Cardiac fibroblast (primary cell): ENCODE results near the gene B4GALNT4.
"Not testable (repeated sequence)": the region's sequence is repeated elsewhere in the genome, so short reads cannot be mapped to it uniquely, and the experiment has no call there.

Source experiments
- DNase-seq, 2 donors: peaks; one replicate each; pipeline versions ENCODE4 v3.0.0 to v3.0.0-alpha.2; 2010; ENCODE audit warnings: low read depth in 2 of 2
- H3K4me3 ChIP-seq, 2 donors: replicated peaks in 1 of 2; 1 replicate in 1 of 2; 2 replicates in 1 of 2; pipeline ENCODE4 v1.5.1; 2011; ENCODE audit warnings: low read depth in 2 of 2, low read length in 2 of 2, mild to moderate bottlenecking in 2 of 2, moderate library complexity in 1 of 2
- CTCF ChIP-seq: IDR thresholded peaks from one replicate; pipeline ENCODE4 v1.5.1; 2011; ENCODE audit warnings: low read depth, mild to moderate bottlenecking, low read length, inconsistent platforms

The B4GALNT4 gene

GRCh38 chr11:327581-327923, 41.7 kb upstream of the B4GALNT4 start:
- no peak overlapping the region for H3K4me3 ChIP-seq
- DNase-seq = no peak
- TF ChIP-seq CTCF = no peak

- no peak overlapping the region for H3K4me3 ChIP-seq
- TF ChIP-seq CTCF = no peak
- DNase-seq = no peak
Measured at GRCh38 chr11:328012-328411, 41.3 kb upstream of the B4GALNT4 start.

- H3K4me3 ChIP-seq, DNase-seq: not testable (repeated sequence)
Measured at GRCh38 chr11:328516-329100, 40.7 kb upstream of the B4GALNT4 start.

GRCh38 chr11:329886-330253, 39.4 kb upstream of the B4GALNT4 start:
- no peak for DNase-seq
- no peak for TF ChIP-seq CTCF
- no peak overlapping the region for H3K4me3 ChIP-seq

GRCh38 chr11:330307-330693, 39.0 kb upstream of the B4GALNT4 start:
- no peak for TF ChIP-seq CTCF
- no peak for DNase-seq
- H3K4me3 ChIP-seq = no peak overlapping the region

GRCh38 chr11:330694-331357, 38.5 kb upstream of the B4GALNT4 start:
- H3K4me3 ChIP-seq = no peak overlapping the region
- no peak for TF ChIP-seq CTCF
- no peak for DNase-seq

- DNase-seq = no peak
- TF ChIP-seq CTCF = no peak
- no peak overlapping the region for H3K4me3 ChIP-seq
Measured at GRCh38 chr11:331358-332060, 37.8 kb upstream of the B4GALNT4 start.
